ENCODE results near the gene CALR3.
"Not testable (repeated sequence)": the region's sequence is repeated elsewhere in the genome, so short reads cannot be mapped to it uniquely, and the experiment has no call there.

Gene CALR3, protein sequence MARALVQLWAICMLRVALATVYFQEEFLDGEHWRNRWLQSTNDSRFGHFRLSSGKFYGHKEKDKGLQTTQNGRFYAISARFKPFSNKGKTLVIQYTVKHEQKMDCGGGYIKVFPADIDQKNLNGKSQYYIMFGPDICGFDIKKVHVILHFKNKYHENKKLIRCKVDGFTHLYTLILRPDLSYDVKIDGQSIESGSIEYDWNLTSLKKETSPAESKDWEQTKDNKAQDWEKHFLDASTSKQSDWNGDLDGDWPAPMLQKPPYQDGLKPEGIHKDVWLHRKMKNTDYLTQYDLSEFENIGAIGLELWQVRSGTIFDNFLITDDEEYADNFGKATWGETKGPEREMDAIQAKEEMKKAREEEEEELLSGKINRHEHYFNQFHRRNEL

DNA sequence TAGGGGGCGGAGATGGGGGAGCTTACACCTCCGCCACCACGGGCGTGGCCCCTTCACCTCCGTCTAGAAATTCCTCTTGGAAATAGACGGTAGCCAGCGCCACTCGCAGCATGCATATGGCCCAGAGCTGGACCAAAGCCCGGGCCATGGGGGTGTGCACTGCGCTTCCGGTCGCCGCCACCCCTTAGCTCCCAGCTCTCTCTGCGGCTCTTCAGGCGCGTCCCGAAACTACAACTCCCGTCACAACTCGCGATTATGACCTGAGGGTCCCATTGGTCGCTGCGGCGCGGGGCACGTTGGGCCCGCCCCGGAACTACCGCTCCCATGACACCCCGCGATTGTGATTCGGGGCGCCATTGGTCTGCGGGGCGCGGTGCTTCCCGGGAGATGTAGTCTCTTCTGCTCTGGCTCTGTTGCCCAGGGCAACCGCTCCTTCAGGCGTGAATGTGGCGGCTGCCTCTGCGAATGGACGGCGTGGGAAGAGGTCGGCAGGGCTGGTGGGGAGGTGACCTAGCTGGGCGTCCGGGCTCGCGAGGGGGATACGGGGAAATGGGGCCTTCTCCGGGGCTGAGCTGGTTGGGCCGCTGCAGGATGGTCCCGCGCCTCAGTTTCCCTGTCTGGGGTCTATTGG lies at the start of gene CALR3, which contains the start of gene C19orf44:
TSS of gene CALR3 (minus strand) at position 186 of the 631 bp plus-strand sequence. CDS start at position 148, 38 bp downstream.
TSS of gene C19orf44 (plus strand) at position 413 of the 631 bp plus-strand sequence. CDS start 4,399 bp downstream, outside the sequence.
- peak; percentile 99 for DNase-seq (ENCODE audit: low read depth)
- H3K4me3 ChIP-seq (ENCODE audit: low read length): peak within 1 kb of the TSS; percentile 92
- TF ChIP-seq, protein P1, sequence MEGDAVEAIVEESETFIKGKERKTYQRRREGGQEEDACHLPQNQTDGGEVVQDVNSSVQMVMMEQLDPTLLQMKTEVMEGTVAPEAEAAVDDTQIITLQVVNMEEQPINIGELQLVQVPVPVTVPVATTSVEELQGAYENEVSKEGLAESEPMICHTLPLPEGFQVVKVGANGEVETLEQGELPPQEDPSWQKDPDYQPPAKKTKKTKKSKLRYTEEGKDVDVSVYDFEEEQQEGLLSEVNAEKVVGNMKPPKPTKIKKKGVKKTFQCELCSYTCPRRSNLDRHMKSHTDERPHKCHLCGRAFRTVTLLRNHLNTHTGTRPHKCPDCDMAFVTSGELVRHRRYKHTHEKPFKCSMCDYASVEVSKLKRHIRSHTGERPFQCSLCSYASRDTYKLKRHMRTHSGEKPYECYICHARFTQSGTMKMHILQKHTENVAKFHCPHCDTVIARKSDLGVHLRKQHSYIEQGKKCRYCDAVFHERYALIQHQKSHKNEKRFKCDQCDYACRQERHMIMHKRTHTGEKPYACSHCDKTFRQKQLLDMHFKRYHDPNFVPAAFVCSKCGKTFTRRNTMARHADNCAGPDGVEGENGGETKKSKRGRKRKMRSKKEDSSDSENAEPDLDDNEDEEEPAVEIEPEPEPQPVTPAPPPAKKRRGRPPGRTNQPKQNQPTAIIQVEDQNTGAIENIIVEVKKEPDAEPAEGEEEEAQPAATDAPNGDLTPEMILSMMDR (IDR thresholded peaks at IDR 0.05; ENCODE audit: insufficient read depth, low read depth, low read length, missing control alignments): peak; percentile 23

DNA sequence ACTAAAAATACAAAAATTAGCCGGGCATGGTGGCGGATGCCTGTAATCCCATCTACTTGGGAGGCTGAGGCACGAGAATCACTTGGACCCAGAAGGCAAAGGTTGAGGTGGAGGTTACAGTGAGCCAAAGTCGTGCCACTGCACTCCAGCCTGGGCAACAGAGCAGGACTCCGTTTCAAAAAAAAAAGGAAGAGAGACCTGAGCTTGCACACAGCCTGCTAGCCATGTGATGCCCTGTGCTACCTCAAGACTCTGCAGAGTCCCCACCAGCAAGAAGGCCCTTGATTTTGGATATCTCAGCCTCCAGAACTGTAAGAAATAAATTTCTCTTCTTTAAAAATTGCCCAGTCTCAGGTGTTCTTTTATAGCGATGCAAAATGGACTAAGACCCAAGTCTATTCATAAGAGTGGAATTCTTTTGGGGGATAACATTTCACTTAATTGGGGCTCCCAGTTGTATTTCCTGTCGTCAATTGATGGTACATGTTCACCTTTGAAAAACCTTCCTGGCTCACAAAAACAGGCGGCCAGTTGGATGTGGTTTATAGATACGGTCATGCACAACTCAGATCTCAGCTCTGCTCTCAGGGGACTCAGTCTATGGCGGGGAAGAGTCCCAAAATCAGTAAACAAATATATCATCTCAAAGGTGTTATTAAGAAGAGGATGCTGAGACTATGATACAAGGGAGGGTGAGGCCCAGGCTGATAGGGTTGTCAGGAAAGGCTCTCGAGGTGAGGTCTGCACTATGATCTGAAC lies 48.7 kb upstream of the CALR3 start:
- DNase-seq (ENCODE audit: low read depth): no peak
- no peak overlapping the region for H3K4me3 ChIP-seq (ENCODE audit: low read length)
- TF ChIP-seq, protein P1 (IDR thresholded peaks at IDR 0.05; ENCODE audit: insufficient read depth, low read depth, low read length, missing control alignments): no peak

DNA sequence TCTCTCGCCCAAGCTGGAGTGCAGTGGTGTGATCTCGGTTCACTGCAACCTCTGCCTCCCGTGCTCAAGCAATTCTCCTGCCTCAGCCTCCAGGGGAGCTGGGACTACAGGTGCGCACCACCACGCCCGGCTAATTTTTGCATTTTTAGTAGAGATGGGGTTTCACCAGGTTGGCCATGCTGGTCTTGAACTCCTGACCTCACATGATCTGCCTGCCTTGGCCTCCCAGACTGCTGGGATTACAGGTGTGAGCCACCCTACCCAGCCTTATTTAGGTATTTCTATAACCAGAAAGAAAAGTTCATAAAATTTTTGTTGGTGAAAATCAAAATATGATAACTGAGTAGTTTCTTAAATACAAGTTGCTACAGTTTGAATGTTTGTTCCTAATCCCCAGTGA lies 47.8 kb upstream of the CALR3 start:
- not testable (repeated sequence) for H3K4me3 ChIP-seq (ENCODE audit: low read length); DNase-seq (ENCODE audit: low read depth)

DNA sequence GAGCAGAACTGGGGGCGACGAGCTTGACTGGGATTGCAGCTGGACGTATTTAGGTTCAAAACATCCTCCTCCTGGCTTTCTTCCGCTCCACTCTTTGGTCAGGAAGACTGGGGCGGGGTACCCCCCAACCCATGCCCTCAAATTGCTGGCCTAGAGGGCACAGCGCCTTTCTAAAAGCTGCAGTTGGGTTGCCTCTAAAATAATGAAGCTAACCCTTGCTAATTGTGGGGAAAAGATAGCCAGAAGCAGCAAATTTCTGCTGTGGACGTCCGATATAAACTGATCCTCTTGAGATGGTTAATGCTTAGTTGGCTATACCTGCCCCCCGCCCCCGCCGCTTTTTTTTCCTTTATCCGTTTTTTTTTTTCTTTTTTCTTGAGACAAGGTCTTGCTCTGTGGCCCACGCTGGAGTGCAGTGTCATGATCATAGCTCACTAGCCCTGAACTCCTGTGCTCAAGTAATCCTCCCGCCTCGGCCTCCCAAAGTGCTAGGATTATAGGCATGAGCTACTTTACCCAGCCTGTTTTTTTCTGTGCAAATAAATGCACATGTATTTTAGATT lies 47.0 kb upstream of the CALR3 start:
- no peak for DNase-seq (ENCODE audit: low read depth)

DNA sequence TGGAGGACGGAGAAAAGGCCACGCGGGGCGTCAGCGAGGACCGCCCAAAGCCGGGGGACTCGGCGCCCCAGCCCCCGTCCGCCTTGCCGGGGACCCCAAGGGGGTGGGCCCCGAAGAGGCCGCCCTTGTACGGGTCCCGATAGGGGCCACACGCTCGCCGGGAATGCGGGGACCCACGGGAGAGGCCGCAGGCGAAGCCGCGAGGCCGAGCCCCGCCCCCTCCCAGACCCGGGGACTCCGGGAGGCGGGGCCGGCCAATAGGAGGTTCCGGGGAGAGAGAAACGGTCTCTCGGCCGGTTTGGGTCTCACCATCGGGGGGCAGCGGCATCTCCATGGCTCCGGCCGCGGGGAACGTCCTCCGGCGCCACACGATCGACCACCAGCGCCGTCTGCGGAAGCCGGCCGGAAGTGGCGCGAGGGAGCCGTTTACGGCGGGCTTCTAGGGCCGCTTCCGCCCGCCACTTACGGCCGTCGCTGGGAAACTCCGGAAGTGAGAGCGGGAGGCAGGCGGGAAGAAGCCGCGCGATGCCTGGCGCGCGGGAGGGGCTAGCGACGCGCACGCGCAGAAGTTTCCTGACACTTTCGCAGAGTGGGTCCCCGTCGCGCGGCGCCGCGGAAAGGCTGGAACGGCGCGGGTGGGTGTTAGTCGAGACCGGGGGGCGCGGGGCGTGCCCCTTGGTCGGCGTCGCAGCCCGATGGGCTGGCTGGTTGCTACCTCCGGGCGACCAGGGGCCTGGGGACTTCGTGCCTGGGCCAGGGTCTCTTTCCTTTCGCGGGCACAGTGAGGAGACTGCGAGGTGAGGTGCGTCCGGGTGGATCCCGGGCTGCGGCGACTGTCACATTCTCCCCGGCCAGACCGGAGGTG lies 46.3 kb upstream of the CALR3 start, which contains the start of gene CHERP:
TSS of gene CHERP (minus strand) at position 393 of the 865 bp plus-strand sequence. CDS start at position 334, 59 bp downstream.
- H3K4me3 ChIP-seq (ENCODE audit: low read length): peak within 1 kb of the TSS; percentile 94
- DNase-seq (ENCODE audit: low read depth): peak; percentile 94
- TF ChIP-seq, protein P1 (IDR thresholded peaks at IDR 0.05; ENCODE audit: insufficient read depth, low read depth, low read length, missing control alignments): no peak

More for the DNA sequence above, 47.0 kb upstream of the CALR3 start:
- TF ChIP-seq, protein P1 (IDR thresholded peaks at IDR 0.05; ENCODE audit: insufficient read depth, low read depth, low read length, missing control alignments): no peak
- peak overlapping the region; percentile 94 for H3K4me3 ChIP-seq (ENCODE audit: low read length)

DNA sequence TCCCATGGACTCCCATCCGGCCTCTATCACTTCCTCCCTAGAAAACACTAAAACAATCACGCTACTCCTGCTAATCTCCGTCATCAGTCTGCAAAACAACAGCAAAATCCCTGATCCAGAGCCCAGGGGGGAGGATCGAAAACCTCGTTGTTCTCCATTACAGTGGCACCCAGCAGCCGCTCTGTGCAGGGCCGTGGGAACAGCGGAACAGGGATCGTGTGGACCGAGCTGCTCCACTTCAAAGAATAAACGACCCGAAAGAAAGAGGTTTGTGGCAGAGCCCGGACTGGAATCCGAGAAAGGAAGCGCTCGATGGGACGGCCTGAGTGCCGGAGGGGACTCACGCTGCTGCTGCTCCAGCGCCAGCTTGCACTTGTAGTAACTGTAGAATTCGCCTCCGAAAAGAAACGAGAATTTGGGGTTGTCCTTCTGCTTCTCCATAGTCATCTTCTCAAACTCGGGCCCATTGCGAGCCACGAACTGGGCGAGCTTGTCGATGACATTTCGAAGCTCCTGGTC lies 45.6 kb upstream of the CALR3 start:
- TF ChIP-seq, protein P1 (IDR thresholded peaks at IDR 0.05; ENCODE audit: insufficient read depth, low read depth, low read length, missing control alignments): no peak
- DNase-seq (ENCODE audit: low read depth): peak; percentile 31
- H3K4me3 ChIP-seq (ENCODE audit: low read length): peak overlapping the region; percentile 94
